ENCODE results near the gene ADAMTS2. TPM values are rescaled to one million over a fixed set of nuclear protein-coding genes. Genes with fewer than 3 reads are reported as not detected.

Gene ADAMTS2
- total RNA-seq, 1 experiment from 2014 or later = 3.9 TPM

GRCh38 chr5:179162351-179163235 is 182.7 kb downstream of the ADAMTS2 start:
- no peak for ATAC-seq
- no peaks in the 10 kb centered on the region for H4K20me1 ChIP-seq (ENCODE audit: insufficient read depth)
- H2AFZ ChIP-seq (ENCODE audit: low read depth, low read length, poor library complexity, severe bottlenecking) = no peak overlapping the region
- H3K79me2 ChIP-seq (ENCODE audit: insufficient read depth, low read length) = no peaks in the 10 kb centered on the region
- no peak overlapping the region for H3K27ac ChIP-seq (ENCODE audit: low read depth, low read length)
- H3K9ac ChIP-seq (ENCODE audit: low read length) = no peak overlapping the region
- RAD21 ChIA-PET (ENCODE audit: low non-redundant PET in 1 of 2, low total read pairs in 2 of 2, uncharacterized antibody in 2 of 2, unreplicated experiment in 2 of 2) = no interaction called here
- H3K4me3 ChIP-seq (replicated peaks in 1 of 2; ENCODE audit: low read depth in 1 of 2, low read length in 2 of 2) = no peak overlapping the region
- H3K9me2 ChIP-seq (ENCODE audit: insufficient read depth) = no peaks in the 10 kb centered on the region
- TF ChIP-seq EZH2 (IDR thresholded peaks at IDR 0.05) (no peak), CEBPB (IDR thresholded peaks at IDR 0.05; ENCODE audit: low read depth) (no peak), ZBTB33 (IDR thresholded peaks at IDR 0.05; ENCODE audit: extremely low read depth, insufficient replicate concordance, low read length) (no peak), SP1 (IDR thresholded peaks at IDR 0.05; ENCODE audit: low read depth) (no peak), JUND (IDR thresholded peaks at IDR 0.05) (no peak), ZFX (IDR thresholded peaks at IDR 0.05) (no peak), ZNF274 (IDR thresholded peaks at IDR 0.05; ENCODE audit: low read depth, low read length) (no peak), YY1 (IDR thresholded peaks at IDR 0.05; ENCODE audit: extremely low read depth, insufficient replicate concordance, low read depth, low read length) (no peak), POLR2AphosphoS5 (IDR thresholded peaks at IDR 0.05; ENCODE audit: low read depth, low read length) (no peak), FOSL1 (IDR thresholded peaks at IDR 0.05; ENCODE audit: low read depth) (no peak), CBX3 (IDR thresholded peaks at IDR 0.05; ENCODE audit: low read depth) (no peak), TCF7L2 (IDR thresholded peaks at IDR 0.05; ENCODE audit: borderline replicate concordance, extremely low read depth, insufficient read depth, insufficient read length) (no peak), EZH2phosphoT487 (IDR thresholded peaks at IDR 0.05; ENCODE audit: borderline replicate concordance) (no peak), CTCF (IDR thresholded peaks at IDR 0.05 in 2 of 3, conservative IDR thresholded peaks at IDR 0.05 in 1 of 3; ENCODE audit: borderline replicate concordance in 1 of 3, insufficient read depth in 1 of 3, low read depth in 2 of 3, low read length in 2 of 3) (no peak), ELF1 (IDR thresholded peaks at IDR 0.05; ENCODE audit: borderline replicate concordance, low read depth) (no peak), SRF (IDR thresholded peaks at IDR 0.05; ENCODE audit: low read depth) (no peak), REST (IDR thresholded peaks at IDR 0.05; ENCODE audit: low read depth) (no peak), SIN3A (IDR thresholded peaks at IDR 0.05; ENCODE audit: low read depth) (no peak), POLR2A (IDR thresholded peaks at IDR 0.05; ENCODE audit: borderline replicate concordance, extremely low read depth, insufficient read depth, insufficient read length) (no peak)
- TF ChIP-seq, protein P1, sequence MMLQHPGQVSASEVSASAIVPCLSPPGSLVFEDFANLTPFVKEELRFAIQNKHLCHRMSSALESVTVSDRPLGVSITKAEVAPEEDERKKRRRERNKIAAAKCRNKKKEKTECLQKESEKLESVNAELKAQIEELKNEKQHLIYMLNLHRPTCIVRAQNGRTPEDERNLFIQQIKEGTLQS (IDR thresholded peaks at IDR 0.05) = no peak
- intact Hi-C loops (cut with micrococcal nuclease) = no loop called here
- no peaks in the 10 kb centered on the region for H3K27me3 ChIP-seq (ENCODE audit: insufficient read depth, low read length)
- no peaks in the 10 kb centered on the region for H3K36me3 ChIP-seq (ENCODE audit: control insufficient read depth in 1 of 2, insufficient read depth in 2 of 2, low read length in 2 of 2)
- BruUV-seq (replicated peaks) = no TSS peak
- H3K9me3 ChIP-seq (ENCODE audit: control insufficient read depth in 1 of 2, insufficient read depth in 1 of 2, low read depth in 1 of 2, low read length in 2 of 2) = no peaks in the 10 kb centered on the region; a peak in 1 of 4 replicates
- POLR2A ChIA-PET = no interaction called here
- DNase-seq (ENCODE audit: low read depth, low spot score) = no peak
- no peak overlapping the region for H3K4me2 ChIP-seq (ENCODE audit: low read length)
- CTCF ChIA-PET = no interaction called here
- peaks cover 0 to 3% of the 10 kb centered on the region in 2 experiments; a peak in 1 of 4 replicates for H3K4me1 ChIP-seq (ENCODE audit: control insufficient read depth in 1 of 2, insufficient read depth in 2 of 2, low read length in 2 of 2)

All from HCT116 (cell line).